ENCODE results near the gene KAZN.

Gene KAZN

GRCh38 chr1:14803002-14803789, 204.7 kb downstream of the KAZN start:
- FAIRE-seq, result no peak

GRCh38 chr1:14804626-14805025, 206.1 kb downstream of the KAZN start:
- no peak for FAIRE-seq

- no peak for FAIRE-seq
Observed at GRCh38 chr1:14806772-14807171, 208.3 kb downstream of the KAZN start.

- FAIRE-seq, result no peak
Observed at GRCh38 chr1:14808768-14809167, 210.3 kb downstream of the KAZN start.

- no peak for FAIRE-seq
Observed at GRCh38 chr1:14809191-14809981, 210.9 kb downstream of the KAZN start.

- no peak for FAIRE-seq
Observed at GRCh38 chr1:14810595-14811361, 212.3 kb downstream of the KAZN start.

- FAIRE-seq, result no peak
Observed at GRCh38 chr1:14811573-14811972, 213.1 kb downstream of the KAZN start.

GRCh38 chr1:14812189-14812588, 213.7 kb downstream of the KAZN start:
- FAIRE-seq, result no peak

- no peak for FAIRE-seq
Observed at GRCh38 chr1:14815175-14815877, 216.8 kb downstream of the KAZN start.

- no peak for FAIRE-seq
Observed at GRCh38 chr1:14817223-14818170, 219.0 kb downstream of the KAZN start.

GRCh38 chr1:14820295-14821085, 222.0 kb downstream of the KAZN start:
- FAIRE-seq, result no peak

- no peak for FAIRE-seq
Observed at GRCh38 chr1:14822493-14822892, 224.0 kb downstream of the KAZN start.

- FAIRE-seq, result no peak
Observed at GRCh38 chr1:14822996-14823395, 224.5 kb downstream of the KAZN start.

- FAIRE-seq, result no peak
Observed at GRCh38 chr1:14824314-14824915, 225.9 kb downstream of the KAZN start.

GRCh38 chr1:14825396-14825795, 226.9 kb downstream of the KAZN start:
- no peak for FAIRE-seq

- no peak for FAIRE-seq
Observed at GRCh38 chr1:14826172-14826636, 227.7 kb downstream of the KAZN start.

- no peak for FAIRE-seq
Observed at GRCh38 chr1:14826731-14827326, 228.3 kb downstream of the KAZN start.

- no peak for FAIRE-seq
Observed at GRCh38 chr1:14827870-14828269, 229.4 kb downstream of the KAZN start.

- FAIRE-seq, result no peak
Observed at GRCh38 chr1:14828665-14829064, 230.2 kb downstream of the KAZN start.

GRCh38 chr1:14835725-14836124, 237.2 kb downstream of the KAZN start:
- no peak for FAIRE-seq
